ENCODE results near the gene RBM20.

GRCh38 chr10:110664483-110665420 lies 20.6 kb downstream of the RBM20 start:
- TF ChIP-seq KDM1A (IDR thresholded peaks at IDR 0.05; ENCODE audit: low read depth) (no peak), POLR2A (IDR thresholded peaks at IDR 0.05; ENCODE audit: low read length) (no peak), CHD2 (IDR thresholded peaks at IDR 0.05; ENCODE audit: low read length, partially characterized antibody) (no peak), CEBPB (IDR thresholded peaks at IDR 0.05) (peak; percentile 35 to 66; a peak in 3 of 4 replicates), BHLHE40 (IDR thresholded peaks at IDR 0.05; ENCODE audit: low read depth, low read length) (no peak), CBX8 (IDR thresholded peaks at IDR 0.05) (no peak), SREBF2 (IDR thresholded peaks at IDR 0.05) (no peak), EP300 (IDR thresholded peaks at IDR 0.05) (no peak), CHD4 (IDR thresholded peaks at IDR 0.05; ENCODE audit: borderline replicate concordance) (no peak), MYC (IDR thresholded peaks at IDR 0.05; ENCODE audit: borderline replicate concordance, low read length) (no peak), HOXA7 (CRISPR knock-in tag; IDR thresholded peaks at IDR 0.05) (no peak), CTCF (IDR thresholded peaks at IDR 0.05) (no peak), MAFK (IDR thresholded peaks at IDR 0.05; ENCODE audit: partially characterized antibody) (peak; percentile 53), CBX2 (IDR thresholded peaks at IDR 0.05; ENCODE audit: borderline replicate concordance, low read depth) (no peak)

Data from A549 (cell line).